HK-2 (cell line): ENCODE measurements around the gene LRP1.

Experiments used
- DNase-seq: peaks from one replicate; pipeline ENCODE4 v3.0.0-alpha.2; 2018; ENCODE audit not compliant: unreplicated experiment

LRP1 gene

GRCh38 chr12:57194253-57194652 lies 66.0 kb downstream of the LRP1 start:
- no peak for DNase-seq

DNA sequence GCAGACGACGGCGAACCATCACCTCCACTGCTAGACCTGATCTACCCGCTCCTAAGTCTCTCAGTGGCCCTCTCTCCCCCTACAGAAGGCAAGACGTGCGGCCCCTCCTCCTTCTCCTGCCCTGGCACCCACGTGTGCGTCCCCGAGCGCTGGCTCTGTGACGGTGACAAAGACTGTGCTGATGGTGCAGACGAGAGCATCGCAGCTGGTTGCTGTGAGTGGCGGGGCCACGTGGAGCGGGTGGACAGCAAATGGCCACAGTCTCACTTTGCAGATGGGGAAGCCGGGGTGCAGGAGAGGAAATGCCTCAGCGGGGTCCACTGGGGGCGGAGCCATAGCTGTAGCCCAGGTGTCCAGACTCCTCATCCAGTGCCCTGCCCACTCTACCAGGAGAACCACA lies 66.9 kb downstream of the LRP1 start:
- no peak for DNase-seq

DNA sequence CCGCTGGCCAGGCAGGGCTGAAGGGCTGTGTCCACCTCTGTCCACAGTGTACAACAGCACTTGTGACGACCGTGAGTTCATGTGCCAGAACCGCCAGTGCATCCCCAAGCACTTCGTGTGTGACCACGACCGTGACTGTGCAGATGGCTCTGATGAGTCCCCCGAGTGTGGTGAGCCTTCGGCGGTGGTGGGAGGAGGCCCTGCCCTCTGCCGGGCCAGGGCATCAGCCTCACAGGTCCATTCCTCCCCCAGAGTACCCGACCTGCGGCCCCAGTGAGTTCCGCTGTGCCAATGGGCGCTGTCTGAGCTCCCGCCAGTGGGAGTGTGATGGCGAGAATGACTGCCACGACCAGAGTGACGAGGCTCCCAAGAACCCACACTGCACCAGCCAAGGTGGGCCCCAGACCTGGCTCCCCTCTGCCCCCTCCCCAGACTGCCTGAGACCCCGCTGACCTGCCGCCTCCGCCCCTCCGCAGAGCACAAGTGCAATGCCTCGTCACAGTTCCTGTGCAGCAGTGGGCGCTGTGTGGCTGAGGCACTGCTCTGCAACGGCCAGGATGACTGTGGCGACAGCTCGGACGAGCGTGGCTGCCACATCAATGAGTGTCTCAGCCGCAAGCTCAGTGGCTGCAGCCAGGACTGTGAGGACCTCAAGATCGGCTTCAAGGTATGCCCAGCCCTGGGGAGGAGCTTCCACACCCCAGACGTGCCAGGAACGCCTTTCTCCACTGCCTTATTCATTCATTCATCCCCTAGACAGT lies 67.5 kb downstream of the LRP1 start:
- DNase-seq: no peak

GRCh38 chr12:57196439-57196838 lies 68.2 kb downstream of the LRP1 start:
- DNase-seq: no peak

GRCh38 chr12:57196956-57197355 lies 68.7 kb downstream of the LRP1 start:
- DNase-seq: no peak

DNA sequence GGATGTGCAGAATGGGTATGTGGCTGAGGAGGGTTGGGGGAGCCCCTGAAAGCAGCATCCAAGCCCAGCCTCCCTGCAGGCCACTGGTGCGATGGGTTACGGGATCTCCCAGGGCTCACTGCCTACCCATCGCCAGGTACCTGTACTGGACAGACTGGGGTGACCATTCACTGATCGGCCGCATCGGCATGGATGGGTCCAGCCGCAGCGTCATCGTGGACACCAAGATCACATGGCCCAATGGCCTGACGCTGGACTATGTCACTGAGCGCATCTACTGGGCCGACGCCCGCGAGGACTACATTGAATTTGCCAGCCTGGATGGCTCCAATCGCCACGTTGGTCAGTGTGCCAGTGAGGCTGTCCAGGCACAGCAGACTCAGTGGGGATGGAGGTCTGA lies 70.0 kb downstream of the LRP1 start:
- DNase-seq: no peak

- no peak for DNase-seq
These were observed 70.9 kb downstream of the LRP1 start for GRCh38 chr12:57199191-57199590.

DNA sequence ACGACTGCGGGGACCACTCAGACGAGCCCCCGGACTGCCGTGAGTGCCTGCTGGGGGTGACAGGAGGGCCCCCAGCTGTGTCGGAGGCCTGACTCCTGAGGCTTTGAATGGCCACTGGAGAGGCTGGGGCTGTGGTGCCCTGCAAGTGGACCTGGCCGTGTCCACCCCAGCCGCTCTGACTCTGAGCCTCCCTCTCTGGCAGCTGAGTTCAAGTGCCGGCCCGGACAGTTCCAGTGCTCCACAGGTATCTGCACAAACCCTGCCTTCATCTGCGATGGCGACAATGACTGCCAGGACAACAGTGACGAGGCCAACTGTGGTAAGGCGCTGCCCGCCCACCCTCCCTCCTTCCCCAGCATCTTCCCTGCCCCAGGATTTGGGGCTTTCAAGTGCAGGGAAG lies 72.2 kb downstream of the LRP1 start:
- no peak for DNase-seq

GRCh38 chr12:57201219-57201618 lies 72.9 kb downstream of the LRP1 start:
- no peak for DNase-seq

- DNase-seq: no peak
These were observed 73.3 kb downstream of the LRP1 start for GRCh38 chr12:57201631-57202030.

GRCh38 chr12:57202321-57202720 lies 74.0 kb downstream of the LRP1 start:
- DNase-seq: no peak

DNA sequence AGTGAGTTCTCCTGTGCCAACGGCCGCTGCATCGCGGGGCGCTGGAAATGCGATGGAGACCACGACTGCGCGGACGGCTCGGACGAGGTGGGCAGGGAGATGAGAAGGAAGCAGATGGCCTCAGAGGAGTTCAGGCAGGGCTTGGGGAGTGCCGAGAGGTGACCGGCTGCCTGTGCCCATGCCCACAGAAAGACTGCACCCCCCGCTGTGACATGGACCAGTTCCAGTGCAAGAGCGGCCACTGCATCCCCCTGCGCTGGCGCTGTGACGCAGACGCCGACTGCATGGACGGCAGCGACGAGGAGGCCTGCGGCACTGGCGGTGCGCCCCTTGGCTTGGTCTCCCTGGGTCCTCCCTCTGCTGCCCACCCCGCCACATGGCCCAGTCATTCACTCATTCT lies 74.9 kb downstream of the LRP1 start:
- no peak for DNase-seq

- DNase-seq: no peak
These were observed 75.5 kb downstream of the LRP1 start for GRCh38 chr12:57203791-57204190.

DNA sequence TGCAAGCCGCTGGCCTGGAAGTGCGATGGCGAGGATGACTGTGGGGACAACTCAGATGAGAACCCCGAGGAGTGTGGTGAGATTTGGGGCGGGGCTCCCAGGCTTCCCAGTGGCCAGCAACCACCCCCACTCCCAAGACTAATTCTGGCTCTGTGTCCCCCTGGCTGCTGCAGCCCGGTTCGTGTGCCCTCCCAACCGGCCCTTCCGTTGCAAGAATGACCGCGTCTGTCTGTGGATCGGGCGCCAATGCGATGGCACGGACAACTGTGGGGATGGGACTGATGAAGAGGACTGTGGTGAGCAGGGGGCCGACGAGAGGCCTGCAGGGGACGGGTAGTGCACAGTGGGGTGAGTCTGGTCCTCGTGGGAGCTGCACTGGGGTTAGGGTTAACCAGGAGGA lies 76.2 kb downstream of the LRP1 start:
- DNase-seq: no peak

DNA sequence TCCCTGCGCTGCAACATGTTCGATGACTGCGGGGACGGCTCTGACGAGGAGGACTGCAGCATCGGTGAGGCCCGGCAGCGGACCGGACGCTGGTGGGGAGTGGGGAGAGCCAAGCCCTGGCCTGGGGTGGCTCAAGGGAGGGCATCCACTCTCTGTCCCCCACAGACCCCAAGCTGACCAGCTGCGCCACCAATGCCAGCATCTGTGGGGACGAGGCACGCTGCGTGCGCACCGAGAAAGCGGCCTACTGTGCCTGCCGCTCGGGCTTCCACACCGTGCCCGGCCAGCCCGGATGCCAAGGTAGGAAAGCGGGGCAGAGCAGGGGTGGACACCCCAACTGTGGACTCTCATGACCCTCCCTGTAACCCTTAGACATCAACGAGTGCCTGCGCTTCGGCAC lies 76.9 kb downstream of the LRP1 start:
- DNase-seq: no peak

DNA sequence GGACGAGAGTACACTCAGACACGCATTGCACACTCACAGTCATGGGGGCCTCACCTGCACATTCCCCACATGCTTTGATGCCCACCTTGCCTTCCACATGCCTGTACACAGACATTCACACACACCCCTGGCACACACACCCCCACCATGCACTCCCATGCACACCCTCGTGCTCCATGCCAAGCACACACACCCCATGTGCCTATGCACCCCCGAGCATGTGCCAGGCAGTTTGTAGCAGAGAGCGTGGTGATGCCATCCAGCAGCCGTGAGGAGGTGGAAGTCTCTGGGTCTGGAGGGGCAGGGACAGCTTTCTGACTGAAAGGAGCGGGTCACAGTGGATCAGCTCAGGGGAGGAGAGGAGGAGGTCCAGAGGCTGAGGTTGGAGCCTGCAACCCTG lies 77.6 kb downstream of the LRP1 start:
- DNase-seq: no peak

DNA sequence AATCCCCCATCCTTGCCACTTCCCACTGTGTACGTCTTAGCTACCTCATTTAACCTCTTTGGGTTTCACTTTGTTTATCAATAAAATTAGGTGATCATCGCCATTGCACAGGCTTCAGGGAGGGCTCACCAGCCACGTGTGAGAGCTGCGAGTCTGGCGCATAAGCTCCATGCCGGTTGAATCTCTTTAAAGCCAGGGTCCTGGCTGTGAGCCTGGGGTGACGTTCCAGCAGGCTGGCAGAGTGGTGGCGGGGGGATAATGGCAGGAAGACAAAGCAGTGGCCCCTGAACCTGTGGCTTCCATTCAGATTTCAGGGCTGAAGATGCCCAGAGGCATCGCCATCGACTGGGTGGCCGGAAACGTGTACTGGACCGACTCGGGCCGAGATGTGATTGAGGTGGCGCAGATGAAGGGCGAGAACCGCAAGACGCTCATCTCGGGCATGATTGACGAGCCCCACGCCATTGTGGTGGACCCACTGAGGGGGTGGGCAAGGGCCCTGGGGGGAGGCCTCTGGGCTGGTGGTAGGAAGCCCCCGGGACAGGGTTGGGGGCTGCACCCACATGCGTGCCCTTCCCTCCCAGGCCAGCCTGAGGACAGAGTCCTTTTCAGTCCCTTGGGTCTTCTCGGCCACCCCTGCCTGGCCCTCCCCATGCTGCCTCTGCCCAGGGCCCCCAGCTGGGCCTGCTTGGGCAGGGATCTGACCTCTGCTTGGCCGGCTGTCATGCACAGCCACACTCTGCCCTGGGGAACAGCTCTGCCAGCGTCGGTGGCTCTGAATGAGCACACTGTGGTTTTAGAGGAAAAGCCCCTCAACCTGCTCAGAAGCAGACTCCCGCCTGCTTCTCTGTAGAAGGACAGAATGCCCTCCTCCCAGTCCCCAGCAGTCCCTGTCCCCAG lies 79.7 kb downstream of the LRP1 start:
- DNase-seq: no peak

- DNase-seq: no peak
These were observed 80.5 kb downstream of the LRP1 start for GRCh38 chr12:57208631-57209282.

DNA sequence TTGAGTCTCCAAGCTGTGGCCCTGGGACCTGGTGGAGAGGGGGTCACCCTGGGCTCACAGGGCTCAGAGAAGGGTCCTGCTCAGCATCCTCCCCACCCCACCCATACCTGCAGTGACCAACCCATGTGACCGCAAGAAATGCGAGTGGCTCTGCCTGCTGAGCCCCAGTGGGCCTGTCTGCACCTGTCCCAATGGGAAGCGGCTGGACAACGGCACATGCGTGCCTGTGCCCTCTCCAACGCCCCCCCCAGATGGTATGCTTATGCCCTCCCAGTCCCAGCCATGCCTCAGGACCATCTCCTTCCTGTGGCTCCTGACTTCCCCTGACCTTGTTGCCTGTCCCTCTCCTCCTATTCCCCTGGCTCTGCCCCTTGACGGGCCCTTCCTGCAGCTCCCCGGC lies 81.6 kb downstream of the LRP1 start:
- no peak for DNase-seq

DNA sequence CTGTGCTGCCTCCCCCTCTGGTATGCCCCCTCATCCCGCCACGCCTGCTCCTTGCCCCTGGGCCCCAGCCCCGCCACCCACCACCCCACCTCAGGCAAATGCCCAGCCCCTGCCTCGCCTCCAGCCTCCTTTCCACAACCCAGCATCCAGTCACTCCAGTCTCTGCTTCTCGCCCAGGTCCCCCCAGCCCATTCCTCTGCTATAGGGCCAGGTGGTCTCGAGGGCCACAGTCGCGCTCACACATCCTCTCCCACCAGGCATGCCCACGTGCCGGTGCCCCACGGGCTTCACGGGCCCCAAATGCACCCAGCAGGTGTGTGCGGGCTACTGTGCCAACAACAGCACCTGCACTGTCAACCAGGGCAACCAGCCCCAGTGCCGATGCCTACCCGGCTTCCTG lies 82.2 kb downstream of the LRP1 start:
- no peak for DNase-seq

- DNase-seq: no peak
These were observed 82.8 kb downstream of the LRP1 start for GRCh38 chr12:57210926-57211692.
